ENCODE results near the gene KCNE2.

- TF ChIP-seq CTCF (IDR thresholded peaks at IDR 0.05; ENCODE audit: low read depth, low read length, missing input control) = no peak
- no peak for TF ChIP-seq RAD21 (IDR thresholded peaks at IDR 0.05)
These were observed 19.2 kb upstream of the KCNE2 start for GRCh38 chr21:34344584-34344983.
